GM19239 (cell line): Measurements from ENCODE around the gene RNF8.
"Not testable (repeated sequence)": the region's sequence is repeated elsewhere in the genome, so short reads cannot be mapped to it uniquely, and the experiment has no call there.

Experiments
- DNase-seq: peaks from one replicate; pipeline ENCODE4 v3.0.0; 2011; ENCODE audit warnings: low spot score; ENCODE audit not compliant: insufficient read length
- FAIRE-seq: peaks from 2 replicates; lab custom pipeline; 2011; peaks lifted over from hg19 to GRCh38; lab: Jason Lieb, UNC

RNF8 gene

GRCh38 chr6:37353761-37354525, at the start of gene RNF8:
Gene RNF8, plus strand, starts transcription at chr6:37353983. Its CDS starts 182 bp downstream, at chr6:37354165.
- peak; percentile 88 for FAIRE-seq
- peak; percentile 95 for DNase-seq

GRCh38 chr6:37304766-37305165, 49.0 kb upstream of the RNF8 start:
- DNase-seq (no peak), FAIRE-seq (no peak)

- DNase-seq, result no peak
Measured at GRCh38 chr6:37305841-37306425, 47.9 kb upstream of the RNF8 start.

GRCh38 chr6:37306624-37307222, 47.1 kb upstream of the RNF8 start:
- no peak for DNase-seq
- FAIRE-seq, result no peak

More at GRCh38 chr6:37305841-37306425, 47.9 kb upstream of the RNF8 start:
- no peak for FAIRE-seq

GRCh38 chr6:37307484-37307883, 46.3 kb upstream of the RNF8 start:
- not testable (repeated sequence) for FAIRE-seq, DNase-seq

- DNase-seq (no peak), FAIRE-seq (no peak)
Measured at GRCh38 chr6:37308069-37308815, 45.5 kb upstream of the RNF8 start.

GRCh38 chr6:37309046-37309445, 44.7 kb upstream of the RNF8 start:
- FAIRE-seq, result no peak
- DNase-seq, result no peak

- no peak for FAIRE-seq
- DNase-seq, result no peak
Measured at GRCh38 chr6:37309692-37310091, 44.1 kb upstream of the RNF8 start.

GRCh38 chr6:37310966-37311365, 42.8 kb upstream of the RNF8 start:
- FAIRE-seq, result no peak
- no peak for DNase-seq

- FAIRE-seq (no peak), DNase-seq (no peak)
Measured at GRCh38 chr6:37311741-37312473, 41.9 kb upstream of the RNF8 start.

- DNase-seq (no peak), FAIRE-seq (no peak)
Measured at GRCh38 chr6:37313723-37314486, 39.9 kb upstream of the RNF8 start.

GRCh38 chr6:37314487-37315156, 39.2 kb upstream of the RNF8 start:
- FAIRE-seq, result peak; percentile 73

GRCh38 chr6:37315157-37315515, 38.6 kb upstream of the RNF8 start:
- FAIRE-seq, result no peak
- DNase-seq, result no peak

More at GRCh38 chr6:37314487-37315156, 39.2 kb upstream of the RNF8 start:
- DNase-seq, result peak; percentile 35

- no peak for FAIRE-seq
Measured at GRCh38 chr6:37316071-37316470, 37.7 kb upstream of the RNF8 start.

GRCh38 chr6:37317312-37318038, 36.3 kb upstream of the RNF8 start:
- FAIRE-seq, result no peak

More at GRCh38 chr6:37316071-37316470, 37.7 kb upstream of the RNF8 start:
- no peak for DNase-seq

GRCh38 chr6:37319156-37319555, 34.6 kb upstream of the RNF8 start:
- FAIRE-seq, result no peak

More at GRCh38 chr6:37317312-37318038, 36.3 kb upstream of the RNF8 start:
- DNase-seq, result no peak

GRCh38 chr6:37319856-37320480, 33.8 kb upstream of the RNF8 start:
- FAIRE-seq (no peak), DNase-seq (no peak)

More at GRCh38 chr6:37319156-37319555, 34.6 kb upstream of the RNF8 start:
- no peak for DNase-seq

- no peak for DNase-seq
- FAIRE-seq, result no peak
Measured at GRCh38 chr6:37320646-37321045, 33.1 kb upstream of the RNF8 start.
